HCT116 (cell line): ENCODE data around the gene PF4V1. TPM values are rescaled to one million over a fixed set of nuclear protein-coding genes. Genes with fewer than 3 reads are reported as not detected.

Experiments
- ATAC-seq: fragments of 200-7000 bp; cut with Tn5 transposase; 2 replicates; pipeline ENCODE4 v1.9.1; 2020; ENCODE audit warnings: mild to moderate bottlenecking, moderate library complexity
- BruUV-seq: library from RNA; stranded (reverse); fragments of 400-500 nt; replicated peaks from 2 replicates; lab custom pipeline; 2021; lab: Mats Ljungman, UMichigan
- CTCF ChIA-PET: fragments of 300-600 bp; sonication (Branson Sonifier 250); formaldehyde crosslinking; loops from one replicate; lab custom pipeline; 2021; ENCODE audit warnings: antibody characterized with exemption; lab: Charles Lee
- POLR2A ChIA-PET: fragments of 300-600, 350-600 bp; sonication (Branson Sonifier 250); formaldehyde crosslinking; loops from one replicate; lab custom pipeline; 2021; ENCODE audit warnings: antibody characterized with exemption; lab: Charles Lee
- RAD21 ChIA-PET, 2 experiments: fragments of 300-600 bp; sonication (Branson Sonifier 250); formaldehyde crosslinking; loops; one replicate each; lab custom pipeline; 2023; ENCODE audit warnings: low total read pairs in 2 of 2; ENCODE audit not compliant: uncharacterized antibody in 2 of 2, unreplicated experiment in 2 of 2, low non-redundant PET in 1 of 2; lab: Charles Lee
- DNase-seq: peaks from one replicate; pipeline ENCODE4 v3.0.0-alpha.2; 2010; ENCODE audit warnings: low read depth, low spot score
- H2AFZ ChIP-seq: fragments of 200-600 bp; shearing (Covaris generic), sonication (generic); 2 replicates; pipeline ENCODE4 v1.6.1; 2017; ENCODE audit warnings: low read depth, mixed run types, mixed read lengths, antibody characterized with exemption, low read length; ENCODE audit not compliant: poor library complexity, severe bottlenecking
- H3K27ac ChIP-seq: 2 replicates; pipeline ENCODE4 v1.5.1; 2012; ENCODE audit warnings: low read depth, low read length
- H3K27me3 ChIP-seq: fragments of 200-600 bp; sonication (generic); 2 replicates; pipeline ENCODE4 v1.6.1; 2016; ENCODE audit warnings: mixed run types, low read length, mixed read lengths; ENCODE audit not compliant: insufficient read depth
- H3K36me3 ChIP-seq, 2 experiments: fragments of 200-500 bp in 1 of 2; fragments of 200-600 bp in 1 of 2; sonication (Bioruptor generic) in 1 of 2; sonication (generic) in 1 of 2; 2 replicates each; pipeline versions ENCODE4 v1.5.1 to v1.6.1; 2014 to 2016; ENCODE audit warnings: low read length in 2 of 2, inconsistent platforms in 1 of 2, mixed read lengths in 1 of 2, mixed run types in 1 of 2; ENCODE audit not compliant: insufficient read depth in 2 of 2, control insufficient read depth in 1 of 2
- H3K4me1 ChIP-seq, 2 experiments: fragments of 200-600 bp in 1 of 2; sonication (generic) in 1 of 2; 2 replicates each; pipeline versions ENCODE4 v1.5.1 to v1.6.1; 2012 to 2017; ENCODE audit warnings: low read length in 2 of 2, inconsistent platforms in 1 of 2, mild to moderate bottlenecking in 1 of 2, mixed read lengths in 1 of 2, mixed run types in 1 of 2, moderate library complexity in 1 of 2; ENCODE audit not compliant: insufficient read depth in 2 of 2, control insufficient read depth in 1 of 2
- H3K4me2 ChIP-seq: fragments of 200-600 bp; sonication (generic); 2 replicates; pipeline ENCODE4 v1.6.1; 2017; ENCODE audit warnings: mixed run types, low read length, mixed read lengths
- H3K4me3 ChIP-seq, 2 experiments: fragments of 200-600 bp in 1 of 2; sonication (generic) in 1 of 2; replicated peaks in 1 of 2; 2 replicates each; pipeline ENCODE4 v1.5.1; 2011 to 2016; ENCODE audit warnings: low read length in 2 of 2, control low read depth in 1 of 2, low read depth in 1 of 2, mild to moderate bottlenecking in 1 of 2, mixed read lengths in 1 of 2, mixed run types in 1 of 2
- H3K79me2 ChIP-seq: fragments of 200-600 bp; sonication (generic); 2 replicates; pipeline ENCODE4 v1.6.1; 2017; ENCODE audit warnings: mild to moderate bottlenecking, mixed run types, low read length, moderate library complexity, mixed read lengths; ENCODE audit not compliant: insufficient read depth
- H3K9ac ChIP-seq: fragments of 200-600 bp; sonication (generic); 2 replicates; pipeline ENCODE4 v1.6.1; 2016; ENCODE audit warnings: low read length, mixed read lengths
- H3K9me2 ChIP-seq: fragments of 200-600 bp; sonication (generic), shearing (Covaris generic); 2 replicates; pipeline ENCODE4 v1.6.1; 2017; ENCODE audit warnings: mixed run types, mild to moderate bottlenecking, moderate library complexity; ENCODE audit not compliant: insufficient read depth
- H3K9me3 ChIP-seq, 2 experiments: fragments of 200-500 bp in 1 of 2; fragments of 200-600 bp in 1 of 2; sonication (Bioruptor generic) in 1 of 2; sonication (generic) in 1 of 2; 2 replicates each; pipeline ENCODE4 v1.6.1; 2014 to 2017; ENCODE audit warnings: low read length in 2 of 2, mixed read lengths in 2 of 2, inconsistent platforms in 1 of 2, low read depth in 1 of 2, mild to moderate bottlenecking in 1 of 2, mixed run types in 1 of 2, moderate library complexity in 1 of 2; ENCODE audit not compliant: control insufficient read depth in 1 of 2, insufficient read depth in 1 of 2
- H4K20me1 ChIP-seq: fragments of 200-600 bp; sonication (generic), shearing (Covaris generic); 2 replicates; pipeline ENCODE4 v1.6.1; 2017; ENCODE audit warnings: mixed run types, mild to moderate bottlenecking, moderate library complexity; ENCODE audit not compliant: insufficient read depth
- CBX3 ChIP-seq: IDR thresholded peaks from 2 replicates; pipeline ENCODE4 v1.6.1; 2012; ENCODE audit warnings: low read depth
- CEBPB ChIP-seq: IDR thresholded peaks from 2 replicates; pipeline ENCODE4 v1.6.1; 2012; ENCODE audit warnings: low read depth
- ELF1 ChIP-seq: IDR thresholded peaks from 2 replicates; pipeline ENCODE4 v1.6.1; 2012; ENCODE audit warnings: low read depth, borderline replicate concordance
- FOSL1 ChIP-seq: IDR thresholded peaks from 2 replicates; pipeline ENCODE4 v1.6.1; 2012; ENCODE audit warnings: low read depth
- JUND ChIP-seq: IDR thresholded peaks from 2 replicates; pipeline ENCODE4 v1.6.1; 2012
- POLR2A ChIP-seq: IDR thresholded peaks from 2 replicates; pipeline ENCODE4 v1.7.0; 2011; ENCODE audit warnings: borderline replicate concordance; ENCODE audit not compliant: insufficient read depth, insufficient read length; ENCODE audit errors: extremely low read depth
- SP1 ChIP-seq: IDR thresholded peaks from 2 replicates; pipeline ENCODE4 v1.6.1; 2012; ENCODE audit warnings: low read depth
- TCF7L2 ChIP-seq: IDR thresholded peaks from 2 replicates; pipeline ENCODE4 v1.7.0; 2011; ENCODE audit warnings: borderline replicate concordance, inconsistent platforms; ENCODE audit not compliant: insufficient read depth, insufficient read length; ENCODE audit errors: extremely low read depth
- YY1 ChIP-seq: IDR thresholded peaks from 2 replicates; pipeline ENCODE4 v1.6.1; 2011; ENCODE audit warnings: low read length, low read depth, moderate library complexity, mild to moderate bottlenecking; ENCODE audit not compliant: insufficient replicate concordance; ENCODE audit errors: extremely low read depth
- intact Hi-C: fragments of 100-400 bp; cut with micrococcal nuclease; formaldehyde crosslinking; loops from 2 replicates; pipeline ENCODE4 v1.10.0; 2022
- total RNA-seq: library from RNA; stranded (reverse); gene quantifications from one replicate; pipeline ENCODE4 v1.2.1, GENCODE V29; 2021; ENCODE audit not compliant: unreplicated experiment
- TF ChIP-seq, protein P1 (sequence below): IDR thresholded peaks from 2 replicates; pipeline ENCODE4 v1.6.1; 2011; ENCODE audit warnings: mild to moderate bottlenecking, low read length, moderate library complexity; ENCODE audit not compliant: insufficient replicate concordance; ENCODE audit errors: extremely low read depth

Gene PF4V1
- total RNA-seq, 1 experiment from 2014 or later = not detected

DNA sequence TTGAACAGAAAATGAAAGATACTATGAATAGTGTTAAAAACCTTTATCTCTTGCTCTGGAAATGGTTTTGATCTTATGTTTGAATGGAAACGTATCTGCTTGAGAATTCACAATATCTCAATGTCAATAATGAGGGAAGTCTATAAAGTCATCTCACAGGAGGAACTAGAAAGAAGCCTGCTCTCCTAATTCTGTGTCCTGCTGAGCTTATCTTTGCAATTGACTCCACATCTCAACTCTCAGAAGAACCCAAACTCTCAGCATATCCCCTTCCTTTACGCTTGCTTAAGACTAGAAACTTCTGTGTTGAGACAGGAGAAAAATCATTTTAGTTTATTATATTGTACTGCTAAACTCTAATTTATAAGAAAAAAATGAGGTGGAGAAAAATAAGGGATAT lies 8.3 kb upstream of the PF4V1 start:
- Histone ChIP-seq H2AFZ (peak overlapping the region; percentile 46), H3K4me3 (no peak overlapping the region)
- CTCF ChIA-PET = no interaction called here

DNA sequence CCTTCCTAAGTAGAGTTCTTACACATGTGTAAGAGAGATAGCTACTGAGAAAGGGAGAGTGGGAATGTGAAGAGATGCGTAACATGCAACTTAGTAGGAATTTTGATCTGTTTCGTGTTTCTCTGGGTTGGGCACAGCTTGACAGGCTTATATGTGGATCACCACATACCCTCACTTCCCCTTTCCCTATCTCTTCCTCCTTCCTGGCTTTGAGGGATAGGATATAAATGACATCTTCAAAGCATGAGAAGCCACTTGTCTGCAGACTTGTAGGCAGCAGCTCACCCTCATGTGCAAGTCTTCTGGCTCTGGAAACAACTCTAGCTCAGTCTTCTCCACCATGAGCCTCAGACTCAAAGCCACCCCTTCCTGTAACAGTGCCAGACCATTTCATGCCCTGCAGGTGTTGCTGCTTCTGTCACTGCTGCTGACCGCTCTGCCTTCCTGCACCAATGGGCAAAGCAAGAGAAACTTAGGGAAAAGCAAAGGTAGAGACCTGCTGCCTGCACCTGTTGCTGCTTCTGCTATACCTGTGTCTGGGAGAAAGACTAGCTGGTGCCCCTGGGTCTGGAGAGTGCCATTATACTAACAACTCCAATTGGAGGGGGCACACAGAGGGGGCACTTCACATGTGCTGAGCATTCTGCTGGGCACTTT lies 5.4 kb upstream of the PF4V1 start:
- H3K9me2 ChIP-seq = no peaks in the 10 kb centered on the region
- H2AFZ ChIP-seq = no peak overlapping the region
- H3K36me3 ChIP-seq = no peaks in the 10 kb centered on the region
- CTCF ChIA-PET = no interaction called here
- H3K4me3 ChIP-seq = no peak overlapping the region
- TF ChIP-seq FOSL1 = no peak
- TF ChIP-seq, all 23 proteins: peak for 0
- H3K27ac ChIP-seq = no peak overlapping the region
- no peaks in the 10 kb centered on the region for H3K79me2 ChIP-seq
- no peak overlapping the region for H3K9ac ChIP-seq
- intact Hi-C loops = no loop called here
- ATAC-seq = no peak
- no peaks in the 10 kb centered on the region for H4K20me1 ChIP-seq
- H3K4me2 ChIP-seq = no peak overlapping the region
- no peaks in the 10 kb centered on the region; a peak in 1 of 4 replicates for H3K4me1 ChIP-seq
- BruUV-seq = no TSS peak
- H3K27me3 ChIP-seq = no peaks in the 10 kb centered on the region
- no peaks in the 10 kb centered on the region for H3K9me3 ChIP-seq
- DNase-seq = no peak
- RAD21 ChIA-PET = no interaction called here
- POLR2A ChIA-PET = no interaction called here

More for the DNA sequence above, 8.3 kb upstream of the PF4V1 start:
- Histone ChIP-seq H3K79me2 (no peaks in the 10 kb centered on the region), H3K9ac (no peak overlapping the region), H3K4me1 (no peaks in the 10 kb centered on the region; a peak in 1 of 4 replicates), H3K4me2 (no peak overlapping the region), H4K20me1 (no peaks in the 10 kb centered on the region), H3K27ac (no peak overlapping the region), H3K36me3 (no peaks in the 10 kb centered on the region), H3K9me3 (no peaks in the 10 kb centered on the region), H3K9me2 (no peaks in the 10 kb centered on the region), H3K27me3 (no peaks in the 10 kb centered on the region)
- intact Hi-C loops = no loop called here
- BruUV-seq = no TSS peak
- ChIA-PET POLR2A (interaction anchor here (1.6 kb wide), 1 partner anchor 133 kb away, joined by 4 read pairs; no protein-coding TSS in a partner anchor), RAD21 (no interaction called here)
- DNase-seq = no peak
- no peak for ATAC-seq
- TF ChIP-seq, protein P1, sequence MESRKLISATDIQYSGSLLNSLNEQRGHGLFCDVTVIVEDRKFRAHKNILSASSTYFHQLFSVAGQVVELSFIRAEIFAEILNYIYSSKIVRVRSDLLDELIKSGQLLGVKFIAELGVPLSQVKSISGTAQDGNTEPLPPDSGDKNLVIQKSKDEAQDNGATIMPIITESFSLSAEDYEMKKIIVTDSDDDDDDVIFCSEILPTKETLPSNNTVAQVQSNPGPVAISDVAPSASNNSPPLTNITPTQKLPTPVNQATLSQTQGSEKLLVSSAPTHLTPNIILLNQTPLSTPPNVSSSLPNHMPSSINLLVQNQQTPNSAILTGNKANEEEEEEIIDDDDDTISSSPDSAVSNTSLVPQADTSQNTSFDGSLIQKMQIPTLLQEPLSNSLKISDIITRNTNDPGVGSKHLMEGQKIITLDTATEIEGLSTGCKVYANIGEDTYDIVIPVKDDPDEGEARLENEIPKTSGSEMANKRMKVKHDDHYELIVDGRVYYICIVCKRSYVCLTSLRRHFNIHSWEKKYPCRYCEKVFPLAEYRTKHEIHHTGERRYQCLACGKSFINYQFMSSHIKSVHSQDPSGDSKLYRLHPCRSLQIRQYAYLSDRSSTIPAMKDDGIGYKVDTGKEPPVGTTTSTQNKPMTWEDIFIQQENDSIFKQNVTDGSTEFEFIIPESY = no peak
- TF ChIP-seq POLR2A (no peak), JUND (no peak), CBX3 (no peak), SP1 (no peak), YY1 (no peak), ELF1 (no peak), TCF7L2 (no peak), CEBPB (no peak)
